Spleen (tissue), 7 donors: Measurements from ENCODE around the gene CPNE6.

Source experiments
- POLR2A ChIP-seq, 3 donors: fragments of 450-650 bp; IDR thresholded peaks; one replicate each; pipeline ENCODE4 v1.5.1; 2017; ENCODE audit warnings: antibody characterized with exemption in 3 of 3, mild to moderate bottlenecking in 1 of 3
- POLR2AphosphoS5 ChIP-seq, 3 donors: sonication (generic); formaldehyde crosslinking; IDR thresholded peaks; one replicate each; pipeline ENCODE4 v1.5.1; 2017; ENCODE audit warnings: antibody characterized with exemption in 3 of 3
- TF ChIP-seq, protein P1 (sequence below), 11 experiments: fragments of 200-600 bp in 7 of 11; fragments of 450-650 bp in 4 of 11; sonication (generic) in 4 of 11; IDR thresholded peaks in 8 of 11; conservative IDR thresholded peaks in 3 of 11; 1 replicate in 7 of 11; 2 replicates in 4 of 11; pipeline versions ENCODE4 v1.4.0 to v1.8.0; 2016 to 2021; ENCODE audit warnings: antibody characterized with exemption in 11 of 11, inconsistent platforms in 4 of 11, mild to moderate bottlenecking in 1 of 11
- donor health status: DM: no; HTN: no; CAD: no; lungs with moderate emphysema.
- donor health status: DM: no; HTN: no; CAD: no.
- donor health status: DM: no; HTN: no; CAD: no.

DNA sequence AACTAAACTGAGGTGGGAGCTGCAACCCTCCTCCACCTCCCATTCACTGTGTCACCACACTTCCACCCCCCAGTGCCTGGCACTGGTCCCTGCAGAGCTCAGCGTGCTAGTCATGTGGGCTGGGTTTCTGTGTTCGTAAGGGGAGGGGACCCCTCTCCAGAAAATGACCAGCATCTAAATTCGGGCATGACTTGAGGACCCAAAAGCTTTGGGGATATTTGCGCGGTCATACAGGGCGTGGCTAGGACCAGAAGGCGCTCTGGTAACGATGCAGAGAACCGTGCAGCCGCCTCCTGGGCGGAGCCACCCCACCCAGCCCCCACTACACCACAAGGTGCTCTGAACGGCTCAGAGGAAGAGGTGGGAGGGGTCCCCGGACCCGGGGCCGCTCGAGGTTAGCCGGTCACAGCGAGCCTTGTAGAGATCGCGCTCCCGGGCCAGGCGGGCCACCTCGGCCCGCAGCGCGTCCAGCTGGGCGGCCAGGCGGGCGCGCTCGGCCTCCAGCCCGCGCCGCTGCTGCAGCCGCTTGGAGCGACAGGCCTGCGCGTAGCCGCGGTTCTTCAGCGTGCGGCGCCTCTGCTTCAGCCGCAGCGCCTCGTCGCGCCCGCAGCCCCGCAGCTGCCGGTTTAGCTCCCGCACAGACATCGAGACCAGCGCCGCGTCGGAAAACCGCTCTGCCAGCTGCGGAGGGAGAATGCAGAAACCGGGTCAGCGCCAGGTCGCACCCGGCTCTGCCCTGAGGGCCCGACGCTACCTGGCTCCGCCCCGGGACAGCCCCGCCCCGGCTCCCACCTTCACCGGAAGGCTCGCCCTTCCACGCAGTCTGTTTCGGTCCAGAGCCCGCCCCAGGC is 9.8 kb downstream of the CPNE6 start:
- peak; percentile 83 to 87 (median 85) for TF ChIP-seq POLR2AphosphoS5 (IDR thresholded peaks at IDR 0.05)
- TF ChIP-seq, protein P1, sequence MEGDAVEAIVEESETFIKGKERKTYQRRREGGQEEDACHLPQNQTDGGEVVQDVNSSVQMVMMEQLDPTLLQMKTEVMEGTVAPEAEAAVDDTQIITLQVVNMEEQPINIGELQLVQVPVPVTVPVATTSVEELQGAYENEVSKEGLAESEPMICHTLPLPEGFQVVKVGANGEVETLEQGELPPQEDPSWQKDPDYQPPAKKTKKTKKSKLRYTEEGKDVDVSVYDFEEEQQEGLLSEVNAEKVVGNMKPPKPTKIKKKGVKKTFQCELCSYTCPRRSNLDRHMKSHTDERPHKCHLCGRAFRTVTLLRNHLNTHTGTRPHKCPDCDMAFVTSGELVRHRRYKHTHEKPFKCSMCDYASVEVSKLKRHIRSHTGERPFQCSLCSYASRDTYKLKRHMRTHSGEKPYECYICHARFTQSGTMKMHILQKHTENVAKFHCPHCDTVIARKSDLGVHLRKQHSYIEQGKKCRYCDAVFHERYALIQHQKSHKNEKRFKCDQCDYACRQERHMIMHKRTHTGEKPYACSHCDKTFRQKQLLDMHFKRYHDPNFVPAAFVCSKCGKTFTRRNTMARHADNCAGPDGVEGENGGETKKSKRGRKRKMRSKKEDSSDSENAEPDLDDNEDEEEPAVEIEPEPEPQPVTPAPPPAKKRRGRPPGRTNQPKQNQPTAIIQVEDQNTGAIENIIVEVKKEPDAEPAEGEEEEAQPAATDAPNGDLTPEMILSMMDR (IDR thresholded peaks at IDR 0.05 in 8 of 11, conservative IDR thresholded peaks at IDR 0.05 in 3 of 11) = peak in 1 of 11 experiments; percentile 13
- TF ChIP-seq POLR2A (IDR thresholded peaks at IDR 0.05) = peak in 1 of 3 donors; percentile 5
